HepG2 (cell line): ENCODE data around the gene LDLRAD4. TPM values are rescaled to one million over a fixed set of nuclear protein-coding genes. Genes with fewer than 3 reads are reported as not detected.

ENCODE experiments used
- ATAC-seq: fragments of 200-7000 bp; cut with Tn5 transposase; 3 replicates; pipeline ENCODE4 v1.9.1; 2020; ENCODE audit warnings: mild to moderate bottlenecking, moderate library complexity
- BruUV-seq: library from RNA; stranded (reverse); fragments of 400-500 nt; replicated peaks from 2 replicates; lab custom pipeline; 2021; lab: Mats Ljungman, UMichigan
- CTCF ChIA-PET: fragments of 300-600 bp; formaldehyde crosslinking; extraction: SDS; loops from one replicate; lab custom pipeline; 2021; ENCODE audit warnings: low total read pairs, inconsistent platforms, low intra/inter-chr PET ratio; lab: Yijun Ruan, JAX
- POLR2A ChIA-PET: fragments of 350-600 bp; sonication (Branson Sonifier 250); formaldehyde crosslinking; loops from one replicate; lab custom pipeline; 2020; ENCODE audit warnings: antibody characterized with exemption, inconsistent platforms; lab: Yijun Ruan, JAX
- DNase-seq: peaks from one replicate; pipeline ENCODE4 v3.0.0-alpha.2; 2015; ENCODE audit warnings: low spot score
- FAIRE-seq: peaks from 3 replicates; lab custom pipeline; 2011; peaks lifted over from hg19 to GRCh38; lab: Jason Lieb, UNC
- H2AFZ ChIP-seq: one replicate; pipeline ENCODE4 v1.6.1; 2011; ENCODE audit warnings: low read length, inconsistent platforms
- H3K27ac ChIP-seq: fragments of 300-600 bp; 3 replicates; pipeline ENCODE4 v1.8.0; 2011; ENCODE audit warnings: mixed run types, mild to moderate bottlenecking, mixed read lengths, low read length, inconsistent platforms; ENCODE audit not compliant: insufficient read depth; ENCODE audit errors: extremely low read length
- H3K27me3 ChIP-seq, 2 experiments: fragments of 200-600 bp in 1 of 2; 2 replicates in 1 of 2; 3 replicates in 1 of 2; pipeline versions ENCODE4 v1.6.0 to v1.8.0; 2011; ENCODE audit warnings: low read length in 2 of 2, mild to moderate bottlenecking in 2 of 2, moderate library complexity in 2 of 2, inconsistent platforms in 1 of 2; ENCODE audit not compliant: insufficient read depth in 2 of 2, control insufficient read depth in 1 of 2
- H3K36me3 ChIP-seq, 2 experiments: fragments of 200-600 bp in 1 of 2; replicated peaks in 1 of 2; 2 replicates in 1 of 2; 3 replicates in 1 of 2; pipeline versions ENCODE4 v1.5.1 to v1.8.0; 2011; ENCODE audit warnings: low read length in 2 of 2, inconsistent platforms in 1 of 2; ENCODE audit not compliant: insufficient read depth in 2 of 2, control insufficient read depth in 1 of 2
- H3K4me1 ChIP-seq: 2 replicates; pipeline ENCODE4 v1.5.1; 2012; ENCODE audit warnings: low read length, inconsistent platforms; ENCODE audit not compliant: insufficient read depth
- H3K4me2 ChIP-seq: 2 replicates; pipeline ENCODE4 v1.6.0; 2011; ENCODE audit warnings: low read depth, low read length, inconsistent platforms
- H3K4me3 ChIP-seq, 3 experiments: fragments of 200-600 bp in 1 of 3; sonication (generic), shearing (Covaris generic) in 1 of 3; replicated peaks in 1 of 3; 2 replicates each; pipeline ENCODE4 v1.5.1; 2011 to 2016; ENCODE audit warnings: low read length in 3 of 3, inconsistent platforms in 2 of 3, low read depth in 2 of 3, mild to moderate bottlenecking in 2 of 3, control low read depth in 1 of 3, mixed read lengths in 1 of 3; ENCODE audit not compliant: insufficient read depth in 1 of 3
- H3K79me2 ChIP-seq: one replicate; pipeline ENCODE4 v1.6.1; 2011; ENCODE audit warnings: low read length, inconsistent platforms; ENCODE audit not compliant: insufficient read depth
- H3K9ac ChIP-seq: 2 replicates; pipeline ENCODE4 v1.6.0; 2011; ENCODE audit warnings: mild to moderate bottlenecking, low read depth, low read length, inconsistent platforms; ENCODE audit not compliant: insufficient read depth
- H3K9me3 ChIP-seq: 2 replicates; pipeline ENCODE4 v1.5.1; 2012; ENCODE audit warnings: mild to moderate bottlenecking, low read length
- H4K20me1 ChIP-seq: 2 replicates; pipeline ENCODE4 v1.6.0; 2011; ENCODE audit warnings: inconsistent platforms, mild to moderate bottlenecking, low read length, moderate library complexity; ENCODE audit not compliant: insufficient read depth
- ATF3 ChIP-seq: sonication (generic); formaldehyde crosslinking; IDR thresholded peaks from 2 replicates; pipeline ENCODE4 v1.4.0; 2020; ENCODE audit warnings: missing genetic modification reagents
- FOXO1 ChIP-seq: sonication (generic); formaldehyde crosslinking; IDR thresholded peaks from 2 replicates; pipeline ENCODE4 v1.4.0; 2020; ENCODE audit warnings: missing genetic modification reagents
- HBP1 ChIP-seq: IDR thresholded peaks from 2 replicates; pipeline ENCODE4 v1.6.1; 2016; ENCODE audit warnings: low read depth, control low read depth
- KAT8 ChIP-seq: IDR thresholded peaks from 2 replicates; pipeline ENCODE4 v1.6.1; 2016; ENCODE audit warnings: missing genetic modification reagents, missing compliant biosample characterization
- KDM1A ChIP-seq: IDR thresholded peaks from 2 replicates; pipeline ENCODE4 v1.6.1; 2016; ENCODE audit warnings: missing compliant biosample characterization
- KLF16 ChIP-seq, 2 experiments: sonication (generic) in 1 of 2; formaldehyde crosslinking in 1 of 2; IDR thresholded peaks; 2 replicates each; pipeline versions ENCODE4 v1.6.1 to v1.8.0; 2016 to 2023; ENCODE audit warnings: missing genetic modification reagents in 2 of 2, missing compliant biosample characterization in 1 of 2
- MEIS2 ChIP-seq: sonication (generic); formaldehyde crosslinking; IDR thresholded peaks from 2 replicates; pipeline ENCODE4 v1.9.0; 2021; ENCODE audit warnings: mild to moderate bottlenecking, missing genetic modification reagents
- MZF1 ChIP-seq: sonication (generic); formaldehyde crosslinking; IDR thresholded peaks from 2 replicates; pipeline ENCODE4 v1.8.1; 2023; ENCODE audit warnings: mild to moderate bottlenecking, missing genetic modification reagents, borderline replicate concordance
- NBN ChIP-seq: fragments of 450-650 bp; conservative IDR thresholded peaks from 2 replicates; pipeline ENCODE4 v1.6.1; 2017
- RNF219 ChIP-seq: sonication (generic); formaldehyde crosslinking; IDR thresholded peaks from 2 replicates; pipeline ENCODE4 v1.5.0; 2020; ENCODE audit warnings: mild to moderate bottlenecking, missing genetic modification reagents
- SALL2 ChIP-seq: sonication (generic); formaldehyde crosslinking; IDR thresholded peaks from 2 replicates; pipeline ENCODE4 v1.8.1; 2023; ENCODE audit warnings: mild to moderate bottlenecking, missing genetic modification reagents, inconsistent platforms
- ZFP41 ChIP-seq: sonication (generic); formaldehyde crosslinking; IDR thresholded peaks from 2 replicates; pipeline ENCODE4 v1.4.0; 2020; ENCODE audit warnings: mild to moderate bottlenecking, missing genetic modification reagents, borderline replicate concordance
- ZNF256 ChIP-seq: sonication (generic); formaldehyde crosslinking; conservative IDR thresholded peaks from 2 replicates; pipeline ENCODE4 v1.4.0; 2020; ENCODE audit warnings: missing genetic modification reagents
- ZNF557 ChIP-seq: sonication (generic); formaldehyde crosslinking; IDR thresholded peaks from 2 replicates; pipeline ENCODE4 v1.4.0; 2020; ENCODE audit warnings: missing genetic modification reagents
- ZNF564 ChIP-seq: sonication (generic); formaldehyde crosslinking; IDR thresholded peaks from 2 replicates; pipeline ENCODE4 v1.8.1; 2023; ENCODE audit warnings: mild to moderate bottlenecking, missing genetic modification reagents
- ZNF644 ChIP-seq: IDR thresholded peaks from 2 replicates; pipeline ENCODE4 v1.6.1; 2016; ENCODE audit warnings: low read depth
- ZNF652 ChIP-seq: IDR thresholded peaks from 2 replicates; pipeline ENCODE4 v1.6.1; 2016; ENCODE audit warnings: low read depth, borderline replicate concordance
- ZNF704 ChIP-seq: sonication (generic); formaldehyde crosslinking; IDR thresholded peaks from 2 replicates; pipeline ENCODE4 v1.8.1; 2023; ENCODE audit warnings: mild to moderate bottlenecking, inconsistent platforms, moderate library complexity, missing genetic modification reagents, borderline replicate concordance
- ZSCAN20 ChIP-seq: sonication (generic); formaldehyde crosslinking; IDR thresholded peaks from 2 replicates; pipeline ENCODE4 v1.4.0; 2020; ENCODE audit warnings: missing genetic modification reagents, mild to moderate bottlenecking, borderline replicate concordance
- ZSCAN25 ChIP-seq: sonication (generic); formaldehyde crosslinking; IDR thresholded peaks from 2 replicates; pipeline ENCODE4 v1.8.0; 2022; ENCODE audit warnings: mild to moderate bottlenecking, missing genetic modification reagents
- WGBS: methylation state at CpG from one replicate; pipeline ENCODE4 v1.1.6; 2017; ENCODE audit warnings: low lambda C conversion rate; 5-methylcytosine and 5-hydroxymethylcytosine counted together
- in situ Hi-C: cut with HindIII; loops from 2 replicates; pipeline ENCODE4 v1.10.0; 2017; ENCODE audit warnings: low pct_unique_long_range_greater_than_20kb; ENCODE audit not compliant: extremely low pct_ligation_motif_present
- intact Hi-C: fragments of 100-400 bp; cut with micrococcal nuclease; formaldehyde crosslinking; loops from one replicate; pipeline ENCODE4 v1.10.0; 2022; ENCODE audit not compliant: unreplicated experiment
- polyA plus RNA-seq, 8 experiments: library from polyadenylated mRNA; depleted of rRNA in 3 of 8; stranded (reverse) in 7 of 8; unstranded in 1 of 8; fragments of >200 nt; fragmentation: Illumina TruSeq in 4 of 8; extraction: Trizol in 4 of 8; gene quantifications; 2 replicates each; pipeline versions ENCODE4 v1.2.1 to v1.2.3, GENCODE V29; 2011 to 2016; ENCODE audit warnings: low read depth in 4 of 8, missing spikeins in 1 of 8, mixed read lengths in 1 of 8; ENCODE audit not compliant: insufficient read depth in 1 of 8
- total RNA-seq, 5 experiments: library from RNA; depleted of rRNA; stranded (reverse); fragments of >200 nt; fragmentation: Illumina TruSeq; extraction: Trizol; gene quantifications; 2 replicates each; pipeline ENCODE4 v1.2.3, GENCODE V29; 2016; ENCODE audit warnings: low read depth in 1 of 5

LDLRAD4 gene
- total and polyA plus RNA-seq, 2 of the 13 experiments (the other 11 are each of a cell fraction or from before 2014, with no cell fraction given), result 13.6 to 20.9 TPM

GRCh38 chr18:13361431-13361830 lies 142.9 kb downstream of the LDLRAD4 start (continued):
- TF ChIP-seq ZNF704 (no peak), HBP1 (CRISPR knock-in tag) (no peak), ZNF644 (CRISPR knock-in tag) (no peak)

- ATAC-seq (no peak), FAIRE-seq (no peak), DNase-seq (no peak)
- H3K27me3 ChIP-seq, result no peaks in the 10 kb centered on the region
- no TSS peak for BruUV-seq
- no peak overlapping the region for H3K4me3 ChIP-seq
- no peak overlapping the region for H3K9ac ChIP-seq
- H3K4me2 ChIP-seq, result no peak overlapping the region
- 81% methylated on average over 8 of the region's 8 CpGs for WGBS
- no peaks in the 10 kb centered on the region for H3K79me2 ChIP-seq
- H3K4me1 ChIP-seq, result peaks cover 10% of the 10 kb centered on the region
- intact Hi-C loops (no loop called here), in situ Hi-C loops (no loop called here)
- POLR2A ChIA-PET, result no interaction called here
- no peaks in the 10 kb centered on the region for H4K20me1 ChIP-seq
- H3K36me3 ChIP-seq, result no peaks in the 10 kb centered on the region
- H2AFZ ChIP-seq, result no peak overlapping the region
- TF ChIP-seq ZNF557 (CRISPR knock-in tag), result no peak
- TF ChIP-seq MZF1 (CRISPR knock-in tag), result no peak
- no peak for TF ChIP-seq ZNF652
- TF ChIP-seq RNF219 (CRISPR knock-in tag), result no peak
- no peak for TF ChIP-seq KLF16 (CRISPR knock-in tag; IDR thresholded peaks at IDR 0.05)
- no peak for TF ChIP-seq ZNF564
- TF ChIP-seq KDM1A (CRISPR knock-in tag), result no peak
- TF ChIP-seq ZNF256 (CRISPR knock-in tag), result no peak
- TF ChIP-seq NBN, result no peak
- TF ChIP-seq KAT8 (CRISPR knock-in tag), result no peak
- no peak for TF ChIP-seq ZSCAN20 (CRISPR knock-in tag)
- TF ChIP-seq ATF3 (CRISPR knock-in tag), result no peak
- no peak for TF ChIP-seq ZSCAN25 (CRISPR knock-in tag)
- TF ChIP-seq ZFP41 (CRISPR knock-in tag), result no peak
- TF ChIP-seq FOXO1 (CRISPR knock-in tag), result no peak
- TF ChIP-seq MEIS2 (CRISPR knock-in tag), result no peak
- no peak for TF ChIP-seq SALL2 (CRISPR knock-in tag)
- no peaks in the 10 kb centered on the region for H3K9me3 ChIP-seq
- H3K27ac ChIP-seq, result no peak overlapping the region
- CTCF ChIA-PET, result no interaction called here
Observed at GRCh38 chr18:13362051-13362450, 143.5 kb downstream of the LDLRAD4 start.
